SK-N-MC (cell line): ENCODE data around the gene NKAIN2.

Experiments used
- EZH2 ChIP-seq: fragments of 200-600 bp; sonication (generic); IDR thresholded peaks from one replicate; pipeline ENCODE4 v1.6.1; 2017; ENCODE audit warnings: antibody characterized with exemption
- POLR2AphosphoS5 ChIP-seq: IDR thresholded peaks from 2 replicates; pipeline ENCODE4 v1.6.1; 2012; ENCODE audit warnings: mild to moderate bottlenecking, low read depth, low read length, borderline replicate concordance

DNA sequence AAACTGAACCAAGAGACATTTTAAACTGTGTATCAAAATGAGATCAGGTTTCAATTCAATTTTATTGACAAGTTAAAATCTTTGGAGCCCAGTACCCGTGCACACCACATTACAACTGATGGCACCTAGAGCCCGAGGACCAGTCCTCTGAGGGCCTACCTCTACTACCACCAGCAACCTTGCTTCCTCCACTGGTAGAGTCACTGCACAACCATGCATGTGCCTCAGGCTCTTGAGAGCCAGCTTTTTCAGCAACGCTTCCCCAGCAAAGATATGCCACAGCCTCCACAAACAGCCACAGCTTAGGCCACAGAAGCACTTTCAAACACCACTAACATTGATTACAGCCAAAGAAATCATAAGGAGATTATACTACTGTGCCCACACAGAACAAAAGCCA, 830.0 kb downstream of the NKAIN2 start:
- TF ChIP-seq POLR2AphosphoS5: no peak
- no peak for TF ChIP-seq EZH2
